Stimulated activated CD8-positive, alpha-beta memory T cell treated with anti-CD3 and anti-CD28 coated beads, Interleukin-15, amount 100 ng/mL, for 48 hours (primary cell): Measurements from ENCODE around the gene CCDC154.
"Not testable (repeated sequence)": the region's sequence is repeated elsewhere in the genome, so short reads cannot be mapped to it uniquely, and the experiment has no call there.

ENCODE experiments used
- DNase-seq, 2 donors: peaks; one replicate each; pipeline ENCODE4 v3.0.0-alpha.2; 2020; ENCODE audit warnings: low read depth in 2 of 2

CCDC154 gene

GRCh38 chr16:1443980-1444729 lies at the start of gene CCDC154:
CCDC154 (minus strand) TSS chr16:1444556; CDS start chr16:1444322, 234 bp downstream.
- DNase-seq, result no peak

DNA sequence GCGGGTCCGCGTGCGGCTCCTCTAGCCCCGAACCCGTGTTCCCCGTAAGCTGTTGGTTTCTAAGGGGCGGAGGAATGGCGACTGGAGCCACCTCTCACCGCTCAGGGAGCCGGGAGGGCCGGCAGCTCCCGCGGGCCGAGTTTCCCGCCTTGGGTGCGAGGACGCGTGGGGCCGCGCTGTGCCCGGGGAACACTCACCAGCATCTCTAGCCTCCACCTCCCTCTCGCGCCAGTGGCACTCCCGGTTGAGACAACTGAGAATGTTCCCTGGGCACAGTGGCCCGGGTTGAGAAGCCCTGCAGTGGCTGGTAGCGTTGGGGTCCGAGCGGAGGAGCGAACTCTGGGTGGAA lies 49.4 kb upstream of the CCDC154 start:
- DNase-seq, result peak in 1 of 2 donors; percentile 4

DNA sequence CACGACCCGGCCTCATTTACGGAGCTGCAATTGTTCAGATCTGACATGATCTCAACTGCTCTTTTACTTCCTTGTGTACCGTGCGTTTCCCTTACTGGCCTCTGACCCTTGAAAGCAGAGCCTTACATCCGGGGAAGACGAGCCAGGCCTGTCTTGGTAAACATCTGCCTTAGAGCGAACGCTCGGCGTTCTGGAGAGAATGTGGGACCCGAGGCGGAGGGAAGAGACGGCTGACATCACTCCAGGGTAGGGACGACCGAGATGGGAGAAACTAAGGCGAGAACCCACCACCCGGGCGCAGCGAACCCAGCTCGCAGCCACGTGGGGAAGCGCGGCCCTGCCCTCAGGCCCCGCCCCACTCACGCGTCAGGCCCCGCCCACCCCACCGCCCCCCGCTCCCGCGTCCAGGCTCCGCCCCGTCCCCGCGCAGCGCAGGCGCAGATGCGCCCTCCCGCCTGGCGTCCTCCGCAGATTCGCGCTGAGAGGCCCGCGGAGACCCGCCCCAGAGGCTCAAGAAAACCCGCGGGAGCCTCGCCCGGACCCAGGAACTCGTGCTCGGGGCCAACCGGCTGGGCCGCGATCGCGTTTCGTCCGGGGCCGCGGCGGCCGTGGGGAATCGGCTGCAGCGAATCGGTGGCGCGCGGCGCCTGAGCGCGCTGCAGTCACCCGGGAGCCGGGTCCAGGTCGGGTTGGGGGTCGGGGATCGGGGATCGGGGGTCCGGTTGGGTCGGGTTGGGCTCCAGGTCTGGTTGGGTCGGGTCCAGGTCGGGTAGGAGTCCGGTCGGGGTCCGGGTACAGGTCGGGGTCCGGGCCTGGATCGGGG lies 48.8 kb upstream of the CCDC154 start, which contains the start of gene TELO2:
TELO2 (plus strand) TSS at position 438 of the 823 bp plus-strand sequence. CDS start 922 bp downstream, outside the sequence.
- peak; percentile 70 to 76 for DNase-seq

DNA sequence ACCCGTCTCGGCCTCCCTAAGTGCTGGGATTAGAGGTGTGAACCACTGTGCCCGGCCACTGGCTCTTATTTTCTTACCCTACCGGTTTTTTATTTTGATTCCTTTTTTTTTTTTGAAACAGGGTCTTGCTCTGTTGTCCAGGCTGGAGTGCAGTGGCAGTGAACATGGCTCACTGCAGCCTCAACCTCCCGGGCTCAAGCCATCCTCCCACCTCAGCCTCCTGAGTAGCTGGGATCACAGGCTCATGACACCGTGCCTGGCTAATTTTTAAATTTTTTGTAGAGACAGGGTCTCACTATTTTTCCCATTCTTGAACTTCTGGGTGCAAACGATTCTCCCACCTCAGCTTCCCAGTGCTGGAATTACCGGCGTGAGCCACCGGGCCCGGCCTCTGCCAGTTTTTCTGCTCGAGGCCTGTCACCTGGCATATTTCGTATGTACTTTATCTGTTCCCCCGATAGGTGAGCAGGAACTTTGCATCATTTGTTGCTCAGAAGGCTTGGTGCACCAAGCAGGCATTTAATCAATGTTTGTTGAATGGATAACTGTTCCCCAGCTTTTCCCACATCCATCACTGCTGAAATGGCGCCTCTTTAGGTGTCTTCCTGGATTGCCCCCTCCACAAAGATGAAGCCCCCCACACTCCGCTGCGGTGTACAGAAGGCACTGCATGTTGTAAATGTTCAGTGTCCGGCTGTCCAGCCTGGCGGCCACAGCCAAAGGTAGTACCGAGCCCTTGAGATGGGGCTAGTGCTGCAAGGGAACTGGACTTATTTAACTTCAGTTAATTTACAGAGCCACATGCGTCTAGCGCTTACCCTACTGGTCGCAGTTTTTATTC lies 47.9 kb upstream of the CCDC154 start:
- DNase-seq, result no peak

DNA sequence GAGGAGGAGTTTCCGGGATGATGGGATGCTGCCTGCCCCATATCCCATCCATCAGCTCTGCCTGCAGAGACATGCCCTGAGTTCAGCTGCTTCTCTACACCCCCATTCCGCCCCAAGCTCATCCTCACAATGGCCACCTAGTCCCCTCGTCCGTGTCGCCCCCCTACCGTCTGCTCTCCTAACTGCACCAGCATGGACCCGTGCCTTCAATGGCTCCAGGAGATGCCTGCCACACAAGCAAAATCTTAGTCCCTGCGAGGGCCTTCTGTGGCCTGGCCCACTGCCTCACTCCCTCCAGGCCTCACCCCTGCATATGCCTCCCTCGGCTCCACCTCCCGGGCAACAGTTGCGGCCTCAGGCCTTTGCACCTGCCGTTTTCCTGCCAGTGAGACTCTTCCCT lies 47.0 kb upstream of the CCDC154 start:
- no peak for DNase-seq

DNA sequence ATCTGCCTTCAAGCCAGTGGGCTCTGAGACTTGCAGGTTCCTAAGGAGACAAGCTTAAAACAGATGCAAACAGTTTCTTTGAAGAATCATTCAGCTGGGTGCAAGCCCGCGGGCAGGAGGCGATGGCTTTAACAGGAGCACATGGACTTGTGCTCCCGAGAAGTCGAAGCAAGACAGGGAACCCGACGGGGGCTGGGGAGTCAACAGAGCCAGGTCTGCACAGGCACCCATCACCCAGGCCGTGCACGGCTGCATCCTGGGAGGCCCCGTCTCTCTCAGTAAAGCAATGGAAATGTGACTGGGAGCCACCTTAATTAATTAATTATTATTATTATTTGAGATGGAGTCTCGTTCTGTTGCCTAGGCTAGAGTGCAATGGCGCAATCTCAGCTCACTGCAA lies 44.7 kb upstream of the CCDC154 start:
- DNase-seq, result no peak

GRCh38 chr16:1488619-1489018 lies 44.3 kb upstream of the CCDC154 start, which contains the start of gene PTX4:
PTX4 (minus strand) TSS chr16:1488944; CDS start chr16:1488909, 35 bp downstream.
- DNase-seq, result no peak

- no peak for DNase-seq
These were observed 43.8 kb upstream of the CCDC154 start for GRCh38 chr16:1488054-1488601.

GRCh38 chr16:1487395-1488053 lies 43.2 kb upstream of the CCDC154 start:
- no peak for DNase-seq

DNA sequence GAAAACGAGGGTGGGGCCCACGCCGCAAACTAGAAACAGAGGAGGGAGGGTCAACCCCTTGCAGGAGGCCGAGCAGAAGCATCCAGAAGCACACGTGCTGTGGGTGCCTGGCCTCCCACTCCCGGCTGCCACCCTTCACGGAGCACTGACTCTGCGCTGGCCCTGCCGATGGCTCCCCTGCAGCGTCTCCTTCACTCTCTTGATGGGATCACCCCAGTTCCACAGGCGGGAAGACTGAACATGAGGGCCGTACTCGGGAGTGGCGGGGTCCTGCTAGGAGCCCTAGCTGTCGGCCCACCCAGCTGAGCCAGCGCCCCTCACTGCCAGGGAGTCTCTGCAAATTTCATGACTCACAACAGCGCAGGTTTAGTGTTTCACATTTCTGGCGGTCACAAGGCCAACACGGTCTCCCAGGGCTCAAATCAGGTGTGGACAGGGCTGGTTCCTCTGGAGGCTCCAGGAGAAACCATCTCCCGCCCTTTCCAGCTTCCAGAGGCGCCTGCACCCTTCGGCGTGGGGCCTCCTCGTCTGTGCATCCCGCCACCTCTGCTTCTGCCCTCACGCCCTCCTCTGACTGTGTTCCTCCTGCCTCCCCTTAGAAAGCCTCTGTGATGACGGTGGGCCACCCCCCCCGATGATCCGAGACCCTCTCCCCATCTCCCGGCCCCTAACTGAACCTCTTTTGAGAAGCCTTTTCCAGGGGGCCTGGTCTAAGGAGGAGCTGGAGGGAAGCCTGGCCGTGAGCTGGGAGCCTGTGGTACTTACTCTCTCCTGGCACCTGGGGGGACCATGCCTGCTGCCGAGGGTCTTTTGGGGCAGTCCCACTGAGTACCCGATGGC lies 42.4 kb upstream of the CCDC154 start:
- no peak for DNase-seq

DNA sequence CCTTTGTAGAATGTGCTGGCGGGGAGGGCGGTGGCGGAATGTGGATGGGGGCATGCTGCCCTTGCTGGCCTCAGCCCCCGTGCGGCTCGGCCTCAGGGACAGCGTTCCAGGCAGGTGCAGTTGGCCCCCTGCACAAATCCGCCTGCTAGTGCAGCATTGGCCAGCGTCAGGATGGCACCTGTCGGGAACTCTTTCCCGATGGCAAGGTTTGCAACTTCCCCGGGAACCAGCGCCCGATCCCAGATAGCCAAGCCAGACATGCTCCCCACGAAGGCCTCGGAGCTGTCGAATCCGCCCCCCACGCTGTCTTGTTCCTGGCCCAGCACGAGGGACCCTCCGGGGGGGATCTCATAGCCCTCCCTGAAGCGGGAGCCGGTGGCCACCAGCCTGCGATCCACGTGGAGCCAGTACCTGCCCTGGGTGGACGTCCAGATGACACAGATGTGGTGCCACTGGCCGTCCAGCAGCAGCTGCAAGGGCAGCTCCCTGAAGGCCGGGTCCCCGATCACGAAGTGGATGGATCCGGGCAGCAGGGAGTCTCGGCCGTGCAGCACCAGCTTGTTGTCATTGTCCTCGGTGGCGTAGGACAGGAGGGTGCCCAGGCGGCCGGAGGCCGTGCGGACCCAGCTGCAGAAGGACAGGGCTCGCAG lies 41.6 kb upstream of the CCDC154 start:
- DNase-seq, result no peak

GRCh38 chr16:1481906-1482835 lies 37.8 kb upstream of the CCDC154 start:
- DNase-seq, result no peak

DNA sequence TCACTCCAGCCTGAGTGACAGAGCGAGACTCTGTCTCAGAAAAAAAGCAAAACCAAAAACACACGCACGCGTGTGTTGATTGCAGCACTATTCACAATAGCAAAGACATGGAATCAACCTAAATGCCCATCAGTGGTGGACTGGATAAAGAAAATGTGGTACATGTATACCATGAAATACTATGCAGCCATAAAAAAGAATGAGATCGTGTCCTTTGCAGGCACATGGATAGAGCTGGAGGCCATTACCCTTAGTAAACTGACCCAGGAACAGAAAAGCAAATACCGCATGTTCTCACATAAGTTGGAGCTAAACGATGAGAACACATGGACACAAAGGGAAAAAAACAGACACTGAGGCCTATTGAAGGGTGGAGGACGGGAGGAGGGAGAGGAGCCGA lies 34.6 kb upstream of the CCDC154 start:
- not testable (repeated sequence) for DNase-seq

DNA sequence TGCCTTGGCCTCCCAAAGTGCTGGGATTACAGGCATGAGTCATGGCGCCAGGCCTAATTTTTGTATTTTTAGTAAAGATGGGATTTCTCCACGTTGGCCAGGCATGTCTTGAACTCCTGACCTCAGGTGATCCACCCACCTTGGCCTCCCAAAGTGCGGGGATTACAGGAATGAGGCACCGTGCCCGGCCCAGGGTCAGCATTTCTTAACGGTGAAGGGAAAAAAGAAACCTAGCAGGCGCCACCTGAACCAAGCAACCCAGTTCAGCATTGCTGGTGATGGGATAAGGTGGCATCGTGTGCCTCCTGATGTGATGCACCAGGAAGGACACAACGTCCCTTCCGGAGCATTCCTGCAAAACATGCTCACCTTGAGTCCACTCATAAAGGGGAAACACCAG lies 32.7 kb upstream of the CCDC154 start:
- no peak for DNase-seq

GRCh38 chr16:1475552-1476114 lies 31.3 kb upstream of the CCDC154 start:
- no peak for DNase-seq

- DNase-seq, result peak; percentile 86 to 87
These were observed 30.6 kb upstream of the CCDC154 start, which contains the start of gene CLCN7 for GRCh38 chr16:1474796-1475551. CLCN7 (minus strand) TSS chr16:1475028; CDS start chr16:1474974, 54 bp downstream.

GRCh38 chr16:1474082-1474795 lies 29.9 kb upstream of the CCDC154 start:
- DNase-seq, result no peak
